PC-9 (cell line): ENCODE data around the gene TBC1D14.

Source experiments
- EZH2 ChIP-seq: fragments of 200-600 bp; sonication (generic); IDR thresholded peaks from 2 replicates; pipeline ENCODE4 v1.8.0; 2017; ENCODE audit warnings: antibody characterized with exemption, low read depth
- TF ChIP-seq, protein P1 (sequence below): fragments of 200-600 bp; sonication (generic); conservative IDR thresholded peaks from 2 replicates; pipeline ENCODE4 v1.6.1; 2017; ENCODE audit warnings: mixed run types, antibody characterized with exemption, mild to moderate bottlenecking, moderate library complexity

GRCh38 chr4:6933691-6934430 lies 24.2 kb downstream of the TBC1D14 start:
- TF ChIP-seq, protein P1, sequence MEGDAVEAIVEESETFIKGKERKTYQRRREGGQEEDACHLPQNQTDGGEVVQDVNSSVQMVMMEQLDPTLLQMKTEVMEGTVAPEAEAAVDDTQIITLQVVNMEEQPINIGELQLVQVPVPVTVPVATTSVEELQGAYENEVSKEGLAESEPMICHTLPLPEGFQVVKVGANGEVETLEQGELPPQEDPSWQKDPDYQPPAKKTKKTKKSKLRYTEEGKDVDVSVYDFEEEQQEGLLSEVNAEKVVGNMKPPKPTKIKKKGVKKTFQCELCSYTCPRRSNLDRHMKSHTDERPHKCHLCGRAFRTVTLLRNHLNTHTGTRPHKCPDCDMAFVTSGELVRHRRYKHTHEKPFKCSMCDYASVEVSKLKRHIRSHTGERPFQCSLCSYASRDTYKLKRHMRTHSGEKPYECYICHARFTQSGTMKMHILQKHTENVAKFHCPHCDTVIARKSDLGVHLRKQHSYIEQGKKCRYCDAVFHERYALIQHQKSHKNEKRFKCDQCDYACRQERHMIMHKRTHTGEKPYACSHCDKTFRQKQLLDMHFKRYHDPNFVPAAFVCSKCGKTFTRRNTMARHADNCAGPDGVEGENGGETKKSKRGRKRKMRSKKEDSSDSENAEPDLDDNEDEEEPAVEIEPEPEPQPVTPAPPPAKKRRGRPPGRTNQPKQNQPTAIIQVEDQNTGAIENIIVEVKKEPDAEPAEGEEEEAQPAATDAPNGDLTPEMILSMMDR, result no peak
- no peak for TF ChIP-seq EZH2
